Skeletal muscle satellite cell (primary cell): ENCODE measurements around the gene CAV3.

Source experiments
- H3K27me3 ChIP-seq: 2 replicates; pipeline ENCODE4 v1.7.0; 2013; ENCODE audit warnings: low read length; ENCODE audit not compliant: control insufficient read depth, insufficient read depth
- H3K36me3 ChIP-seq: 2 replicates; pipeline ENCODE4 v1.7.0; 2013; ENCODE audit warnings: mild to moderate bottlenecking, control low read depth, low read length; ENCODE audit not compliant: insufficient read depth
- H3K4me1 ChIP-seq: 2 replicates; pipeline ENCODE4 v1.7.0; 2013; ENCODE audit warnings: low read length; ENCODE audit not compliant: control insufficient read depth, insufficient read depth
- H3K4me2 ChIP-seq: 2 replicates; pipeline ENCODE4 v1.7.0; 2013; ENCODE audit warnings: mild to moderate bottlenecking, low read length
- H3K4me3 ChIP-seq: 2 replicates; pipeline ENCODE4 v1.7.0; 2013; ENCODE audit warnings: low read length
- H3K9ac ChIP-seq: 2 replicates; pipeline ENCODE4 v1.7.0; 2013; ENCODE audit warnings: mild to moderate bottlenecking, low read depth, low read length, moderate library complexity
- H3K9me3 ChIP-seq: replicated peaks from 2 replicates; pipeline ENCODE4 v1.7.0; 2013; ENCODE audit warnings: mild to moderate bottlenecking, control low read depth, low read length

The CAV3 gene

DNA sequence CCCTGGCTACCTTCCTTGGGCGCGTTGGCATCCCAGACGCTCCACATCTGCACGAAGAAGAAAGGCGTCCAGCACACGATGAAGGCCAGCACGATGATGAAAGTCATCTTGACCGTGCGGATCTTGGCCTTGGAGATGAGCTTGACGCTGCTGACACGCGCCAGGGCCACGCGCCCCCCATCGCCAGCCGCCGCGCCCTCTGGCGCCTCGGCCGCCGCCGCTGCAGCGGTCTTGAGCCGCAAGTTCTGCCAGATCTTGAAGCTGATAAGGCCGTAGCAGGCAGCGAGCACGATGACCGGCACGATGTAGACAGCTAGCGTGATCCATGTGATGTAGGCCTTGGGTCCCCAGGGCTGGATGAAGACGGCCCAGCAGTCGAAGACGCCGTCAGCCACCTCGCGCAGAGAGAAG, 33.7 kb downstream of the CAV3 start:
- peak overlapping the region; percentile 82 for H3K4me3 ChIP-seq
- no peaks in the 10 kb centered on the region for H3K27me3 ChIP-seq
- peak overlapping the region; percentile 75 for H3K9ac ChIP-seq
- no peaks in the 10 kb centered on the region for H3K9me3 ChIP-seq
- H3K4me1 ChIP-seq, result peaks cover 54% of the 10 kb centered on the region
- H3K36me3 ChIP-seq, result peaks cover 20% of the 10 kb centered on the region
- H3K4me2 ChIP-seq, result peak overlapping the region; percentile 92

DNA sequence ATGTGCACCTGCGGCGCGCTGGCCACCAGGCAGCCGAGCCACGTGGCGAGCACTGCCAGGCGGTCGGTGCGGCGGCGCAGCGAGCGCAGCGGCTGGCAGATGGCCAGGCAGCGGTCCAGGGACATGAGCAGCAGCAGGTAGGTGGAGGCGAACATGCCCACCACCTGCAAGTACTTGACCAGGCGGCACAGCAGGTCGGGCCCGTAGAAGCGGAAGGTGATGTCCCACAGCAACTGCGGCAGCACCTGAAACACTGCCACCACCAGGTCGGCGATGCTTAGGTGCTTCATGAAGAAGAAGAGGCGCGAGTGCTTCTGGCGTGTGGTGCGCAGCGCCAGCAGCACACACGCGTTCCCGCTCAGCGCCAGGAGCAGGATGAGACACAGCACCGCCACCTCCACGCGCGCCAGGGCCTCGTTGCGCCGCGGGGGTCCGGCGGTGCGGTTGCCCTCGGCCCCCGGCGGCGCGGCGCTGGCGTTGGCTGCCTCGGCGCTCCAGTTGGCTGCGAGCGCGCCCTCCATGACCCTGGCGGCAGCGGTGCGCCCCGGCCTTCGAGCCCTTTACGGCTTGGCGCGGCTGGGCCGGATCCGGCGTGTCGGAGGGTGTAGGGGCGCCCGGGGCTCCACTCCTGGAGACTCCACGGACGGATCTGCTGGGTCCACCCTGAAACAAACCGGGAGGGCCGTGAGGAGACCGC, 34.2 kb downstream of the CAV3 start:
- H3K36me3 ChIP-seq, result peaks cover 20% of the 10 kb centered on the region
- H3K4me3 ChIP-seq, result peak overlapping the region; percentile 82
- H3K4me2 ChIP-seq, result peak overlapping the region; percentile 92
- peaks cover 52% of the 10 kb centered on the region for H3K4me1 ChIP-seq
- no peaks in the 10 kb centered on the region for H3K27me3 ChIP-seq
- no peaks in the 10 kb centered on the region for H3K9me3 ChIP-seq
- H3K9ac ChIP-seq, result peak overlapping the region; percentile 75

DNA sequence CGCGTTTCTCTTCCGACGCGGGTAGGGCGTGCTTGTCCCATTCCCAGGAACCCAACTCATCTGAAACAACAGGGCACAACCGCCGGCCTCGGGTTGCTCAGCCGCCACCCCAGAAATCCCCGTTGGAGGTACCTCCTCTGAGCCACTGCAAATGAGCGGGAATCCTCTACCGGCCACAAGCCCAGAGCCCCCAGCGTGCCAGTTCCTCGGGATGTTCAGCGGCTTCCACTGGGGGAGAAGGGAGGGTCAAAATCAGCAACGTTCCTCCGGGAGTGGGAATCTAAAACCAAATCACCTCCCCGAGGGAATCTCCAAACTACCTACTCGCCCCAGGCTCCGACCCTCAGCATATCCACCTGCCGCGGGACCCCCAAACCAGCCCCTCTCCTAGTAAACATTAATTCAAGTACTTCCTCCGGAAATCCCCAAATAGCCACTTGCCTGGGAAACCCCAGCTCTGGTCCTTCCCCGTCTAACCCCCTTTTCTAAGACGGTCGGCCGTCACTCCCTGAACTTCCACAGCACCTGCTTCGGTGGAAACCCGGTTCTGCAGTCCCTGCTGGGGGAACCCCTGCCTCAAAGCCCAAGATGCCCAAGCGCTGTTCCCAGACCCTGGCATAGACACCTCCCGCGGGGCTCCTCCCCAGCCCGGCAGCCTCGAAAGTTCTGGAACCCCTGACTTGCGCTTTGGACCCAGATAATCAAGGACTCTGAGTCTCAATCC, 34.9 kb downstream of the CAV3 start:
- Histone ChIP-seq H3K9me3 (no peaks in the 10 kb centered on the region), H3K36me3 (peaks cover 20% of the 10 kb centered on the region), H3K27me3 (no peaks in the 10 kb centered on the region), H3K4me2 (peak overlapping the region; percentile 92), H3K4me1 (peaks cover 46% of the 10 kb centered on the region), H3K9ac (peak overlapping the region; percentile 75), H3K4me3 (peak overlapping the region; percentile 82)

DNA sequence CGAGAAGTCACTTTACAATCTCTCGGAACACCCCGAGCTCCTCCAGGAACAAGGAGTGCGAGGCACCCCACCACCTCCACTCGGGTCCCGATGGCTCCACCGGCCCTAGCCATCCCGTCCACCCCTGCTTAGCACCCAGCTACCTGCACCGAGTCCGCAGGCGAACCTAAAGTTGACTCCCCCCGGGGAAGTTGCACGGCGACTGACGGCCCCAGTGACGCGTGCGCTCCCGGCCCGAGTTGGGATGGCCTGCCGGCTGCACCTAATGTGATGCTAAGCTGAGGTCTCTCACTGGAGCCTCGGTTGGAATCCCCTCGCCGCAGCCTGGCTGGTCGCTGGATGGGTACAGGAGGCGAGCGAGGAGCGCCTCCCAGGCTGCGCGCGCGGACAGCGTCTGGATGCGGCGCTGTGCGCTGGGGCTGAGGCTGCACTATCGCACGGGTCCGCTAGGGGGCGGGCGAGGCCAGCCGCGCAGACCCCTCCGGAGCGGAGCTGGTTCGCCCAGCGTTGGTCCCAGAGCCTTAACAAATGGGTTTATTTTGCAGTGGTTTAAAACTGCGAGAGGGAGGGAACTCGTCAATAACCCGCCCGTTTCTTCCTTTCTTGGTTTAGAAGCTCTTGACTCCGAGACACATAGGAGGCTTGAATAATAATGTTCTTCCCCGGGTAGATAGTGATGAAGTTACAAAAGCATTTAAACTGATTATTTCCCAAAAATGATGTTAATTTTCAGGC, 35.7 kb downstream of the CAV3 start, which contains the start of gene OXTR:
OXTR (minus strand) TSS at position 526 of the 735 bp plus-strand sequence. CDS start 1,426 bp downstream, outside the sequence.
- Histone ChIP-seq H3K4me2 (peak within 1 kb of the TSS; percentile 92), H3K4me1 (peaks cover 46% of the 10 kb centered on the region), H3K36me3 (peaks cover 20% of the 10 kb centered on the region), H3K9ac (peak within 1 kb of the TSS; percentile 75), H3K27me3 (no peaks in the 10 kb centered on the region), H3K9me3 (no peaks in the 10 kb centered on the region), H3K4me3 (peak within 1 kb of the TSS; percentile 82)

DNA sequence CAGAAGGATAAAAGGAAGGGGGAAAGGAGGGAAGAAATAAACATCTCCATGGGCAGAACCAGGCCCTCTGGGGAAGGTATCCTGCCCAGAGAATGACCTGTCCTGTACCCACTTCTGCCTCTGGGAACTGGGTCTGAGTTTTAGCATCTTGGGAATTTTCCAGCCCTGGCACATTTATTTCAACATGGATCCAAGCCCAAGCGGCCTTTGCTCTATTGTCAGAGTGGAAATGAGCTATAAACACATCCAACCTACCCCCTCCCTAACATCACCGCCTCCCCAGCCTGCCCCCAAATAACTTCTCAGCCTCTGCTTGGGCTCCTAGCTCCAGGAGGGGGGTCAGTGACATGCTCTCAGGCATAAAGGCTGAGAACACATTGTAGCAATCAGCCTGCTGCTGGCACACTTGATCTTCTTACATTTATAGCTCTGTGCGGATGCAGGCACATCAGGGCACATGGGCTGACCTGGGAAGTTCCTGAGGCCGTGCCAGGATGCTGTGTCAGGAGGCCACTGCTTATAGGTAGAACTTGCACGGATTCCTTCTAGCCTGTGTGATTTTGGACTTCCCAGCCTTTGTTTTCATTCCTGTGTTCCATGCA, 40.4 kb downstream of the CAV3 start:
- peaks cover 16% of the 10 kb centered on the region for H3K4me1 ChIP-seq

DNA sequence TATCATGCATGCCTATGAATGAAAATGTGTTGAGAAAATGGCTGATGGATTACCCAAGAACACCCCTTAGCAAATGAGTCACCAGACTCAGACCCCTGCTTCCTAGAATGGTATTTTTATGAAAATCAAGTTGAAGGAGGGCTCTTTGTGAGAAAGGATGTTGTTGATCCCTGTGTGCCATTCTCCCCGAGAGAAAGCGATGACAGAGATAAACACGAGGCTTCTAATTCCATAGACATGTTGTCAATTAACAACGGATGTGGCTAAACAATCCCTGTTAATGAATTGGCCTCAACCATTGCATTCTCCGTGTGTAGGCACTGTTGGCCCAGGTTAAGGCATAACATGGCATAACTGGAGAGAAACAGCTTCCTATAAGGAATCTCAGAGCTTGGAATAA, 41.6 kb downstream of the CAV3 start:
- no peaks in the 10 kb centered on the region for H3K36me3 ChIP-seq
- H3K4me3 ChIP-seq, result no peak overlapping the region
- H3K9me3 ChIP-seq, result no peaks in the 10 kb centered on the region
- no peaks in the 10 kb centered on the region for H3K27me3 ChIP-seq
- H3K9ac ChIP-seq, result no peak overlapping the region
- H3K4me2 ChIP-seq, result no peak overlapping the region
- peaks cover 6% of the 10 kb centered on the region for H3K4me1 ChIP-seq

More for the DNA sequence above, 40.4 kb downstream of the CAV3 start:
- H3K4me3 ChIP-seq, result no peak overlapping the region
- H3K9me3 ChIP-seq, result no peaks in the 10 kb centered on the region
- no peak overlapping the region for H3K4me2 ChIP-seq
- no peaks in the 10 kb centered on the region for H3K27me3 ChIP-seq
- no peaks in the 10 kb centered on the region for H3K36me3 ChIP-seq
- H3K9ac ChIP-seq, result no peak overlapping the region

DNA sequence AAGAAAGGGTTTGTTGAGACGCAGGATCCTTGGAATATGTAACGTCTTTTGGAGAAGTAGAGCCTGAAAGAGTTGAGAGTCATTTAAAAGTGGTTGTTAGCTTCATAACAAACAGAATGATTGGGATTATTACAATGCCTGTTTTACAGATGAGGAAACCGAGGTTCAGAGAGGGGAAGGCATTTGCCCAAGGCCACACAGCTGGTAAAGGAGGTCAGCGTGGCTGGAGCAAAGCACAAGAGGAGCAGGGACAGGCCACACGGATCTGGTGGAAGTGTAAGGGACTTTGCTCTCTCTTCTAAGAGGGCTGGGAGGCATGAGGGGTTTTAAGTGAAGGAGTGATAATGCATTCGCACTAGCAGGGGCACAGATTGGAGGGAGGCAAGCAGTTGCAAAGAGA, 42.0 kb downstream of the CAV3 start:
- no peak overlapping the region for H3K4me2 ChIP-seq
- H3K27me3 ChIP-seq, result no peaks in the 10 kb centered on the region

DNA sequence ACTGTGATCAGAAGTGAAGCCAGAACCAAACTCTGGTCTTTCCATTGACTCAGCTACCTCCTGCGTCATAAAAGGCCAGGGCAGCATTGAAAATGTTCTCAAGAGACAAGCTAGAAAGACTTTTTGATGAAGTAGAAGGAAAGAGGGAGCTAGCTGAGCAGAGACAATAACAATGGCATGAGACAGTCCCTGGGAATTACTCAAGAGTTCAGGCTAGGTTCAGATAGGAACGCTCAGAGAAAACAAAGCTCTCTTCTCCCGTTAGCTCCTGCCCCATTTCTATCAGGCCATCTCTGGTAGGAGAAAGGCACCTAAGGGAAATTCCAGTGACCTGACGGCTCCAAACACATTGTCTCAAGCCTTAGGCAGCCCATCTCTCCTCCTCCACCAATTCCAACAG, 42.8 kb downstream of the CAV3 start:
- H3K4me2 ChIP-seq, result no peak overlapping the region
- no peaks in the 10 kb centered on the region for H3K36me3 ChIP-seq
- no peaks in the 10 kb centered on the region for H3K27me3 ChIP-seq
- H3K4me3 ChIP-seq, result no peak overlapping the region
- no peaks in the 10 kb centered on the region for H3K9me3 ChIP-seq
- H3K9ac ChIP-seq, result no peak overlapping the region
- H3K4me1 ChIP-seq, result peaks cover 4% of the 10 kb centered on the region

More for the DNA sequence above, 42.0 kb downstream of the CAV3 start:
- peaks cover 4% of the 10 kb centered on the region for H3K4me1 ChIP-seq
- H3K9me3 ChIP-seq, result no peaks in the 10 kb centered on the region
- H3K36me3 ChIP-seq, result no peaks in the 10 kb centered on the region
- no peak overlapping the region for H3K4me3 ChIP-seq
- H3K9ac ChIP-seq, result no peak overlapping the region

DNA sequence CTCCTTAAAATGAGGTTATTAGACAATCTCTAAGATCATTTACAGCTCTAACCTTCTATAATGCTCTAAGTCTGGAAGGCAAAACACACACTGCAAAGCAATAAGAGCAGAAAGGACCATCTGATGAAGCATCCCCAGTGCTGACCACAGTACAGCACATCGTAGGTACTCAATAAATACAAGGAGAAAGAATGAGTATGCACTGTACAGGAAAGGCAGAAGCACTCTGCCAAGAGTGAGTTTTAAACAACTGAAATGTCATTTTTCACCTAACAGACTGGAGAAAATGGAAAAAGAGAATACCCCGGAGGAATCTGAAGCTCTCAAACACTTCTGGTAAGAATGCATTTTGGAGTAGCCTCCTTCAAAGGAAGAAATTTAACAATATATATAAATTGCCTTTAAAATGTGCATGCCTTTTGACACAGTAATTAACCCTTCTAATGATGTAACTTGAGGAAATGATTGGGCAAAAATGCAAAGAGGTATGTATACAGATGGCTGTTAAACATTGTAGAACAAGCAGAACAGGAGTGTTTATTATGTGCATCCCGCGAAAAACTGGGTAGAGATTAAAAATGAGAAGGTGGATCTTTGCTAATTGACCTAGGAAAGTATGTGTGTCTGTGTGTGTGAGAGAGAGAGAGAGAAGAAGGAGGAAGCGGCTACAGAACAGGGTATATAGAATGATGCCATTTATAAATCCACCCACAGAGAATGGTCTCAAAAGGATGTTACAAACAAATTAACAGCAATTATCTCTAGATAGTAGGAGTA, 43.8 kb downstream of the CAV3 start:
- Histone ChIP-seq H3K9me3 (no peaks in the 10 kb centered on the region), H3K36me3 (no peaks in the 10 kb centered on the region), H3K4me1 (peaks cover 4% of the 10 kb centered on the region), H3K4me3 (no peak overlapping the region), H3K4me2 (no peak overlapping the region), H3K9ac (no peak overlapping the region), H3K27me3 (no peaks in the 10 kb centered on the region)

DNA sequence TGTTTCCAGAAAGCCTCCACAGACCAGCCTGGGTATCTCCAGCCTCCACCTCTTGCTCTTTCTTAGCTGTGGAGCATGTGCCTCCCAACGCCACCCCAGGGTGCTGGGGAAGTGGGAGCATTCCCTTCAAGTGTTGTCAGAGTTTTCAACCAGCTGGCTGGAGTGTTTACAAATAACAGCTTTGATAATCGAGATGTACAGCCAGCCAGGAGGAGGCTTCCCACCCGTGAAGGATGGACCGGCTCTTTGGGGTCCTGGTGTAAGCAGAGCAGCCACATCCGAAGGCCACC, 44.3 kb downstream of the CAV3 start:
- H3K4me2 ChIP-seq, result no peak overlapping the region
- peaks cover 4% of the 10 kb centered on the region for H3K4me1 ChIP-seq
- H3K9ac ChIP-seq, result no peak overlapping the region
- H3K36me3 ChIP-seq, result no peaks in the 10 kb centered on the region
- no peak overlapping the region for H3K4me3 ChIP-seq
- H3K27me3 ChIP-seq, result no peaks in the 10 kb centered on the region
- H3K9me3 ChIP-seq, result no peaks in the 10 kb centered on the region

DNA sequence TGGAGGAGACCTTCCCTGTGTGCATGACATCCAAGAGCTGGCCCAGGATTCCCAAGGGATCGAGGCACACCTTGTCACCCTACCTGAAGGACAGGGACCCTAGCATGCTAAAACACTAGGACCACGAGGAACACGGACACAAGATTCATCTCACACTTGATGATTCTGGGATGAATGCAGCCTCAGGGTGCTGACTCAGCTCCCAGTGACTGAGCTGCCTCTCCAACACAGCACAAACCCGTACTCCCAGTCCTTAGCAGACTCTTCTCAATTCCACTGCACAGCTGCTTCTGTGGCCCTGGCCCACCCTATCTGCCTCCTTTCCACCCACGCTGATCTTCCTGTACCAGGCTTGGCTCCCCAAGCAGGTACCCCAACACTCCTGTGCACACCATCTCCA, 44.9 kb downstream of the CAV3 start:
- Histone ChIP-seq H3K9me3 (no peaks in the 10 kb centered on the region), H3K36me3 (no peaks in the 10 kb centered on the region), H3K9ac (no peak overlapping the region), H3K4me1 (peaks cover 4% of the 10 kb centered on the region), H3K4me2 (no peak overlapping the region), H3K4me3 (no peak overlapping the region), H3K27me3 (no peaks in the 10 kb centered on the region)
